Fibroblast of skin of abdomen (primary cell): ENCODE measurements around the gene MTG2.

Experiments used
- DNase-seq: peaks from one replicate; pipeline ENCODE4 v3.0.0-alpha.2; 2013

The MTG2 gene

GRCh38 chr20:62222266-62222850, 39.5 kb downstream of the MTG2 start:
- no peak for DNase-seq

DNA sequence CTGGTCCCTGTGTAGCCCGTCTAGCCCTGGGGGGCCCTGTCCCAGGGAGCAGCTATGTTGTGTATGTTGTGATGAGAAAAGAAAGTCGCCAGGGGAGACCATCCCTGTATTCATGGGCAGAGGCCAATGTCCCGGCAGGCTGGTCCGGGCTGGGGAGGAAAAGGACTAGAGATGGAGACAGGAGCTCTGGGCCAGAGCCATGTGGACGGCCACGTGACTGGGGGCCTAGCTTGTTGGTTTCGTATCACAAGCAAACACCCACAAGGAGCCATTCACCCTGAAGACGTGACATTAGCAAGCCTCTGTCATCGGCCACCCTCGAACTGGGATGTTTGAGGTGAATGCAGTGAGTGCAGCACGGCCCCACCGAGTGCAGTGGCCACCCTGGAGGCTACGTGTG, 40.1 kb downstream of the MTG2 start:
- DNase-seq, result no peak

DNA sequence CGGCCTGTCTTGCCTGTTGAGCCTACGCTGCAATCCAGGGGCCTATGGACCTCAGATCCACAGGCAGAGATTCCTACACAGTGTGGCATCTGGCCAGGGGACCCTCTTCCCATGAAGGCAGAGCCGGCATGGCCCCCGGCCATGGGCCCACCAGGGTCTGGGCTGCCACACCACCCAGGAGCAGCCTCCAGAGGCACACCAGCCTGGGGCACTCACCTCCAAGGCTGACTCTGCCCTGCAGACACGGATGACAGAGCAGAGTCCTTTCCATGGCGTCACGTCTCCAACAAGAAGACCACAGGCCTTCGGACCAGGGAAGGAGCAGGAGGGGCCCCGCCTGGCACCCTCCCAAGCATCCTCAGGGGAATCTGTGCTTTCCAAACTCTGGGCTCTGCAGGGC, 40.7 kb downstream of the MTG2 start:
- DNase-seq, result no peak

DNA sequence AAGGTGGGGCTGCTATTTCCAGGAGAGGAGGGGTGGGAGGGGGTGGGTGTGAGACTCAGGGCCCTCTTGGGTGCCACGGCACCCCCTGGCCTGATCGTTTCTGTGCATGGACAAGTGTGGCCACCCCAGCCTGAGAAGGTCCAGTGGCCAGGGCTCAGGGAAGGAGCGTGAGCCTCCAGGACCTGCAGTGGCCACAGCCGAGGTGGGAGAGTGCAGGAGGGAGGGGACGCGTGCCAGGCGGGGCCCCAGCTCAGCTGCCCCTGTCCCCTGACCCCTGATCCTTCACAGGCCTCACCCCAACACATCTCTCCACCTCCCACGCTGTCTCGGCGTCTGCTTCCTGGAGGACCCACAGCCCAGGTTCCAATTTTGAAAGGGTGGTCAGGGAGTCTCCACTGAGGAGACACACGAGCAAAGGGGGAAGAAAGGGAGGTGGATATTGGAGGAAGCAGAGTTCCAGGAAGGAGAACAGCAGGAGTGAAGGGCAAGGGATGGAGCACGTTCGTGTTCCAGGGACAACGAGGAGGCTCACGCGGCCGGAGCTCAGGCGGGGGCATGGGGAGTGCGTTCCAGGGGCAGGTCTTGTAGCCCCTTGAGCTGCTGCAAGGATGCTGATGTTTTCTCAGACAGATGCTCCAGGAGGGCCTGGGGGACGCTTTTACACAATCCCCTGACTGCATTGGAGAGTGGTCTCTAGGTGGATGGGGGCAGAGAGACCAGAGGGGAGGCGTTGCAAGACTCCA, 41.5 kb downstream of the MTG2 start:
- no peak for DNase-seq

DNA sequence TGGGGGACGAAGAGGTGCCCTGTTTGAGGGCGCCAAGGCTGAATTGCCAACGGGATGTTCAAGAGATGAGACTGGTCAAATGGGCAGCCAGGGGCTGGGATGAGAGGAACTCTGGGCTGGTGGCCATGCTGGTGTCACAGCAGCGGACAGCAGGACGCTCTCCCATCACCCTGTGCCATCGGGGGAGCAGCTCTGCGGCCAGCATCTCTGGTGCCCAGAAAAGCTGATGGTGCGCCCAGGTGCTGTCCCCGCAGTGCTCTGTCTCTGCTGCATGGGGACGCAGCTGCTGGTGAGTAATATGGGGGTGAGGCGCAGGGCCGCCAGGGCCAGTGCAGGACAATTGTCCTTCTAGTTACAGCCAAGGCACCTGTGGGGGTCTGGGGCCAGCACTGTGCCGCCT, 42.2 kb downstream of the MTG2 start:
- no peak for DNase-seq

- DNase-seq, result no peak
Measured at GRCh38 chr20:62225820-62226635, 43.2 kb downstream of the MTG2 start.

GRCh38 chr20:62226707-62227590, 44.1 kb downstream of the MTG2 start:
- no peak for DNase-seq

GRCh38 chr20:62227591-62227976, 44.8 kb downstream of the MTG2 start:
- DNase-seq, result no peak

DNA sequence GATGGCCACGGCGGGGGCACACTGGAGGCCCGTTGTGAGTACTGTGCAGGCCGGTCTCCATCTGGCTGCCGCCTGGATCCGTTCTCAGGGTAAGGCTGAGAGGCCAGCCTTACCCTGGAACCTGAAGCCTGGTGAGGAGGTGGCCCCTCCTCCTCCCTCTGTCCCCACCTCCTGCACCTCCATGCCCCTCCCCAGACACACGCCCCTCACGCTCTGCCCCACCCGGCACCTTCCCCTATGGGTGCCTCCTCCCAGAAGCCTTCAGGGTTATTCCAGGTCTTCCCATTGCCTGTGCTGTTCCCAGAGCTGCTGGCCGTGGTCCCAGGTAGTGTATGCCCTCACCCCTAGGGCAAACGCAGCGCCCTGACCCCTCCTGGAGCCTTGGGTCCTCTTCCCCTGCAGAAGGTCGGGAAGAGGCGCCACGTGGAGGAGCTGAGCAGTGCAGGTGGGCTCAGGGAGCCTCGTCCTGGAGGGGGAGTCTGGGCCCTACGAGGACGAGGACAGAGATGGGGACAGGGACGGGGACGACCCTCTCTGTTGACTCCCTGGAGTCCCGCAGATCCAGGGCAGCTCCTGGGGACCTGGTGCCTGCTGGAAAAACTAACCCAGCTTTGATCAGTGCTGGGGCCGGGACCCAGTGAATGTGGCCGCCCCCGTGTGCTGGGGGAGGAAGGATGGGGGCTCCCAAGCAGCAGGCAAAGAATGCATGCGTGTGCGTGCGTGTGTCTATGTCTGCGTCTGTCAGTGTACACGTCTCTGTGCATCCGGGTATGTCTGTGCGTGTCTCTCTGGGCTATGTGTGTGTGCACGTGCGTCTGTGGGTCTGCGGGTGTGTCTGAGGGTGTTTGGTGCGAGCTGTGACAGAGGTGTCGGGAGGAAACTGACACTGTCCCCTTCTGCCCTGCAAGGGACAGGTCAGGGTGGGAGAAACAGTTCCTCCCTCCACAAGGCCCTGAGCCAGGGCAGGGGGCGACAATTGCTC, 45.4 kb downstream of the MTG2 start:
- DNase-seq, result no peak

GRCh38 chr20:62228982-62229545, 46.2 kb downstream of the MTG2 start:
- DNase-seq, result no peak

- DNase-seq, result no peak
Measured at GRCh38 chr20:62229667-62230066, 46.8 kb downstream of the MTG2 start.

- no peak for DNase-seq
Measured at GRCh38 chr20:62230276-62230675, 47.4 kb downstream of the MTG2 start.

- no peak for DNase-seq
Measured at GRCh38 chr20:62230696-62231095, 47.9 kb downstream of the MTG2 start.

GRCh38 chr20:62231292-62231691, 48.5 kb downstream of the MTG2 start:
- no peak for DNase-seq

GRCh38 chr20:62232194-62232593, 49.4 kb downstream of the MTG2 start:
- no peak for DNase-seq

GRCh38 chr20:62232770-62233645, 50.2 kb downstream of the MTG2 start:
- no peak for DNase-seq

GRCh38 chr20:62233684-62234083, 50.9 kb downstream of the MTG2 start:
- no peak for DNase-seq

- DNase-seq, result no peak
Measured at GRCh38 chr20:62234339-62234738, 51.5 kb downstream of the MTG2 start.

- DNase-seq, result no peak
Measured at GRCh38 chr20:62235001-62235776, 52.4 kb downstream of the MTG2 start.
